Measurements from ENCODE around the gene GZMM.

GZMM gene

DNA sequence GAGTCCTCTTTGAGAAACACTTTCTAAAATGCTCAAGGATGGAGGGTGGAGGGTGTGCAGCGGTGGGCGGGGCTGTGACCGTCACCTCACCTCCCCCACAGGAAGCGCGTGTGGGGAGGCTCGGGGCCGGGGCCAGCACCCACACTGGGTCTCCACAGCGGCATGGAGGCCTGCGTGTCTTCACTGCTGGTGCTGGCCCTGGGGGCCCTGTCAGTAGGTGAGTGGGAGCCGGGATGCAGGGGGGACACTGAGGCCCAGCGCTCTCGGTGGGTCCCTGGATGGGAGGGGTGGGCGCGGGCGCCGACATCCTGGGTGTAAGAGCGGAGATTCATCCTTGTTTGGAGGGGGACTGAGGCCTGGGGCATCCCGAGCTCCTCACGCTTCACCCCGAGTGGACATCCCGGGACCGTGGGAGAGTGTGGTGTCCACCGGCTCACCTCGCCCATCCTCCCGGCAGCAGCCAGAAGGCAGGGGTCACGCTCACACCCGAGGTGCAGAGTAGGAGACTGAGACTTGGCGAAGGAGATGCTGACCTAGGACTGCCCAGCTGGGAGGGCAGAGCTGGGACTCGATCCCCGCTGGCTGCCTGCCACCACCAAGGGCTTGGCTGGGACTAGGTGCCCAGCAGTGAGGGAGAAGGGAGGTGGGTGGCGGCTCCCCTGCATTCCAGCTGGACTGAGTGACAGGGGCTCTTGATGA lies at the start of gene GZMM:
GZMM (plus strand) TSS at position 144 of the 699 bp plus-strand sequence; CDS start at position 163, 19 bp downstream.
- no peak within 1 kb of the TSS for H3K4me3 ChIP-seq (replicated peaks; ENCODE audit: low read depth, low read length)
- no peak for DNase-seq (ENCODE audit: extremely low read depth, low read depth)
- TF ChIP-seq, protein P1, sequence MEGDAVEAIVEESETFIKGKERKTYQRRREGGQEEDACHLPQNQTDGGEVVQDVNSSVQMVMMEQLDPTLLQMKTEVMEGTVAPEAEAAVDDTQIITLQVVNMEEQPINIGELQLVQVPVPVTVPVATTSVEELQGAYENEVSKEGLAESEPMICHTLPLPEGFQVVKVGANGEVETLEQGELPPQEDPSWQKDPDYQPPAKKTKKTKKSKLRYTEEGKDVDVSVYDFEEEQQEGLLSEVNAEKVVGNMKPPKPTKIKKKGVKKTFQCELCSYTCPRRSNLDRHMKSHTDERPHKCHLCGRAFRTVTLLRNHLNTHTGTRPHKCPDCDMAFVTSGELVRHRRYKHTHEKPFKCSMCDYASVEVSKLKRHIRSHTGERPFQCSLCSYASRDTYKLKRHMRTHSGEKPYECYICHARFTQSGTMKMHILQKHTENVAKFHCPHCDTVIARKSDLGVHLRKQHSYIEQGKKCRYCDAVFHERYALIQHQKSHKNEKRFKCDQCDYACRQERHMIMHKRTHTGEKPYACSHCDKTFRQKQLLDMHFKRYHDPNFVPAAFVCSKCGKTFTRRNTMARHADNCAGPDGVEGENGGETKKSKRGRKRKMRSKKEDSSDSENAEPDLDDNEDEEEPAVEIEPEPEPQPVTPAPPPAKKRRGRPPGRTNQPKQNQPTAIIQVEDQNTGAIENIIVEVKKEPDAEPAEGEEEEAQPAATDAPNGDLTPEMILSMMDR (IDR thresholded peaks at IDR 0.05; ENCODE audit: low read depth, low read length, missing control alignments), result no peak

DNA sequence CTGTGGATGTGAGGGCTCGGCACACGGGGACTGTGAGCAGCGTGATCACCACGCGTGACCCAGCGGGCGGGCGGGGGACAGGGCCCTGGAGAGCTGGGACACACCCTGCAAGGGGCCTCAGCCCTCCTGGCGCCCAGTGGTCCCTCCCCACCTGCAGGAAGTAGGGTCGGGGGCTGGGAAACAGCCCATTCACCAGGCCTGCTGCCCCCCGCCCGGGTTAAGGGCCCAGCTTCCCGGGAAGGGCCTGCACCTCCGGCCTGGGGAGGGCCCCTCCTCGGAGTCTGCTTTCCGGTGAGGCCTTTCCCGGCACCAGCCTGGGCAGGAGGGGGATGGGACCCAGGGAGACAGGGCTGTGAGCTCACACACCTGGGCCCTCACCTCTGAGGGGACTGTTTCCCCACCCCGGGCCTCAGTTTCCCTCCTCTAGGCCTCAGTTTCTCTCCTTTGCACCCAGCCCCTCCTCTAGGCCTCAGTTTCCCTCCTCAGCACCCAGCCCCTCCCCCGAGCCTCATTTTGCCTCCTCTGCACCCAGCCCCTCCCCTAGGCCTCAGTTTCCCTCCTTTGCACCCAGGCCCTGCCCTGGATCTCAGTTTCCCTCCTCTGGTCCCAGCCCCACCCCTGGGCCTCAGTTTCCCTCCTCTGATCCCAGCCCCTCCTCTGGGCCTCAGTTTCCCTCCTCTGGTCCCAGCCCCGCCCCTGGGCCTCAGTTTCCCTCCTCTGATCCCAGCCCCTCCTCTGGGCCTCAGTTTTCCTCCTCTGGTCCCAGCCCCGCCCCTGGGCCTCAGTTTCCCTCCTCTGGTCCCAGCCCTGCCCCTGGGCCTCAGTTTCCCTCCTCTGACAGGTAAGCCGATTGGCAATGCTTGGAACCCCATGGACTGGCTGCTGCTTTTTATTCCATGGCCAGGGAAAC lies 49.4 kb upstream of the GZMM start:
- no peak for DNase-seq (ENCODE audit: extremely low read depth, low read depth)
- no peak overlapping the region for H3K4me3 ChIP-seq (replicated peaks; ENCODE audit: low read depth, low read length)
- TF ChIP-seq, protein P1 (IDR thresholded peaks at IDR 0.05; ENCODE audit: low read depth, low read length, missing control alignments), result no peak

DNA sequence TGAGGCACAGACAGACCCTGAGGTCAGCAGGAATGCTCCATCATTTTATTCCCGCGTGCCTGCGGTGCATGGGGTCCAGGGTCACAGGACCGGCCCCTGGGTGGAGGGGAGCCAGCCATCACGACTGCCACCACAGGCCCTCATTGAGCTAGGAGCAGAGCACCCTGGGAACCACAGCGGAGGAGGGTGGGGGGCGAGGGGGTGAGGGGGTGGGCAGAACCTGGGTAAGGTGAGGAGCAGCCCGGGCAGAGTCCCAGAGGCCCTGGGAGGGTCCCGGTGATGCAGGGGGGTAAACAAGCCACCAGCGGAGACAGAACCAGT lies 48.8 kb upstream of the GZMM start:
- TF ChIP-seq, protein P1 (IDR thresholded peaks at IDR 0.05; ENCODE audit: low read depth, low read length, missing control alignments), result no peak
- no peak overlapping the region for H3K4me3 ChIP-seq (replicated peaks; ENCODE audit: low read depth, low read length)
- no peak for DNase-seq (ENCODE audit: extremely low read depth, low read depth)

DNA sequence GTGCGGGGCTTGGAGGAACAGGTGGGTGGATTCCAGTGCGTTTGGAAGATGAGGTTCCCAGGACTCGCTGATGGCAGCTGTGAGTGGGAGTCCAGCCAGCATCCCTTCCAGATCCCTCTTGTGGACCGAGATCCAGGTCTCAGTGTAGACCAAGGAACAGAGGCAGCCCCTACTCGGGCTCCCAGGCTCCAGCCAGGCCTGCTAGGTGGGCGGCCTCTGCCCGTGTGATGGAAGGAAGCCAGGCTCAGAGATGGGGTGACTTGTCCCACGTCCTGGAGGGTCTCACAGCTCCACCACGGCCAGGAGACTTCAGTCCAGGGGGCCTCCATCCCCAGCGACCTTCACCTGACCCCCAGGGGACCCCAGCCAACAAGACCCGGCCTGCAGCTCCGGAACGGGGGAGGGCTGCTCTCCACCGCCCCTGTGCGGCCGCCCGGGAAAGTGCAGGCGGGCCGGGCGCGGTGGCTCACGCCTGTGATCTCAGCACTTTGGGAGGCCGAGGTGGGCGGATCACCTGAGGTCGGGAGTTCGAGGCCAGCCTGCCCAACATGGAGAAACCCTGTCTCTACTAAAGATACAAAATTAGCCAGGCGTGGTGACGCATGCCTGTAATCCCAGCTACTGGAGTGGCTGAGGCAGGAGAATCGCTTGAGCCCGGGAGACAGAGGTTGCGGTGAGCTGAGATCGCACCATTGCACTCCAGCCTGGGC lies 48.3 kb upstream of the GZMM start:
- no peak for DNase-seq (ENCODE audit: extremely low read depth, low read depth)
- H3K4me3 ChIP-seq (replicated peaks; ENCODE audit: low read depth, low read length), result no peak overlapping the region
- TF ChIP-seq, protein P1 (IDR thresholded peaks at IDR 0.05; ENCODE audit: low read depth, low read length, missing control alignments), result peak; percentile 84

DNA sequence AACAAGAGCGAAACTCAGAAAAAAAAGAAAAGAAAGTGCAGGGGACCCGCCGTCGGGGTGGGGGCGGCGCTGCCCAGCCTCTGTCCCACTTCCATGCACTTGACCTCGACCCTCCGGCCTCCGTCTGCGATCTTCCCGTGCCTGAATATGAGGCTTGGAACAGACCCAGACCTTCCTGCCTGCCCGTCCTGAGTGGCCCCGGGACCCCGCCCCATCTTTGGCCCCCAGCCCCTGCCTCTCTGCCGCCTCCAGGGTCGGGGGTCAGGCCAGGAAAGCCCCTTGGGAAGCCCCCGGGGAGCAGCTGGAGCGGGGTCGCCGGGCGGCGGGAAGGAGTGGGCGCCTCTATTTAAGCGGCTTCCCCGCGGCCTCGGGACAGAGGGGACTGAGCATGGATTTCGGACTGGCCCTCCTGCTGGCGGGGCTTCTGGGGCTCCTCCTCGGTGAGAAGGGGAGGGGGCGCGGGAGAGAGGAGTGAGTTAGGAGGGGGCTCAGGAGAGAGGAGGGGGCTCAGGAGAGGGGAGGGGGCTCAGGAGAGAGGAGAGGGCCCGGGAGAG lies 47.7 kb upstream of the GZMM start, which contains the start of gene MADCAM1:
MADCAM1 (plus strand) TSS at position 375 of the 554 bp plus-strand sequence; CDS start at position 389, 14 bp downstream.
- no peak for DNase-seq (ENCODE audit: extremely low read depth, low read depth)
- no peak within 1 kb of the TSS for H3K4me3 ChIP-seq (replicated peaks; ENCODE audit: low read depth, low read length)
- TF ChIP-seq, protein P1 (IDR thresholded peaks at IDR 0.05; ENCODE audit: low read depth, low read length, missing control alignments), result no peak

DNA sequence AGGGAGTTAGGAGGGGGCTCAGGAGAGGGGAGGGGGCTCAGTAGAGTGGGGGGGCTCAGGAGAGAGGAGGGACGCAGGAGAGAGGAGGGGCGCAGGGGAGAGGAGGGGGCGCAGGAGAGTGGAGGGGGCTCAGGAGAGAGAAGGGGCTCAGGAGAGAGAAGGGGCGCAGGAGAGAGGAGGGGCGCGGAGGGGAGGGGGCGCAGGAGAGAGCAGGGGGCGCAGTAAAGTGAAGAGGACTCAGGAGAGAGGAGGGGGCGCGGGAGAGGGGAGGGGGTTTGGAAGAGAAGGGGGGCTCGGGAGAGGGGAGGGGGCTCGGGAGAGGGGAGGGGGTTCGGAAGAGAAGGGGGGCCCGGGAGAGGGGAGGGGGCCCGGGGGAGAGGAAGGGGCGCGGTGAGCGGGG lies 46.9 kb upstream of the GZMM start:
- TF ChIP-seq, protein P1 (IDR thresholded peaks at IDR 0.05; ENCODE audit: low read depth, low read length, missing control alignments), result no peak
- H3K4me3 ChIP-seq (replicated peaks; ENCODE audit: low read depth, low read length), result no peak overlapping the region
- DNase-seq (ENCODE audit: extremely low read depth, low read depth), result no peak

All from HFF-Myc (cell line).